ENCODE measurements around the gene EDRF1.

EDRF1 gene

DNA sequence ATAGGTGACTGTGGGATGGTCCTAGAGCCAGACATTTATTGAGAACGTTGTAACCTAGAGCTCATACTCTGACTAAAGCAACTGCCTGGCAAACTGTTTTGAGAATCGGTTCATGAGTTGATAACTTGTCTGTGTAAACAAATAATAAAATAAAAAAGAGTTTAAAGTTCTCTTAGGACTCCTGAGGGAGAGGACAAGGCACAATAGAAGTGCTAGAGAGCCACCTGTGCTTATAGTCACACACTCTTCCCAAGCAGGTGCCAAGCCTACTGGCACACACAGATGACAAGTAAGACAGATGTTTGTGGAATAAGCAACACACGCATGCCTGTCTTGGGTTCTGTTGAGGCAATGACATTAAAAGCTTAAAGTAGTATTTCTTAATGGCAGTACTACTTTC is 7.9 kb downstream of the EDRF1 start:
- H3K27ac ChIP-seq (ENCODE audit: insufficient read depth, low read length, poor library complexity, severe bottlenecking) = no peak overlapping the region
- no peak overlapping the region for H3K4me3 ChIP-seq (ENCODE audit: insufficient read depth, low read depth, low read length, poor library complexity, severe bottlenecking)
- peaks cover 75% of the 10 kb centered on the region for H3K36me3 ChIP-seq (ENCODE audit: control insufficient read depth, insufficient read depth, low read length)
- no peaks in the 10 kb centered on the region for H3K4me1 ChIP-seq (ENCODE audit: control insufficient read depth, insufficient read depth, low read length, poor library complexity, severe bottlenecking)
- DNase-seq = no peak
- no peaks in the 10 kb centered on the region for H3K27me3 ChIP-seq (replicated peaks; ENCODE audit: control insufficient read depth, insufficient read depth, low read length, poor library complexity, severe bottlenecking)
- no peaks in the 10 kb centered on the region for H3K9me3 ChIP-seq (ENCODE audit: control insufficient read depth, low read length)

- DNase-seq = no peak
- Histone ChIP-seq H3K27me3 (replicated peaks; ENCODE audit: control insufficient read depth, insufficient read depth, low read length, poor library complexity, severe bottlenecking) (no peaks in the 10 kb centered on the region), H3K36me3 (ENCODE audit: control insufficient read depth, insufficient read depth, low read length) (peaks cover 90% of the 10 kb centered on the region)
Observed at GRCh38 chr10:125734148-125734547, 14.6 kb downstream of the EDRF1 start.

DNA sequence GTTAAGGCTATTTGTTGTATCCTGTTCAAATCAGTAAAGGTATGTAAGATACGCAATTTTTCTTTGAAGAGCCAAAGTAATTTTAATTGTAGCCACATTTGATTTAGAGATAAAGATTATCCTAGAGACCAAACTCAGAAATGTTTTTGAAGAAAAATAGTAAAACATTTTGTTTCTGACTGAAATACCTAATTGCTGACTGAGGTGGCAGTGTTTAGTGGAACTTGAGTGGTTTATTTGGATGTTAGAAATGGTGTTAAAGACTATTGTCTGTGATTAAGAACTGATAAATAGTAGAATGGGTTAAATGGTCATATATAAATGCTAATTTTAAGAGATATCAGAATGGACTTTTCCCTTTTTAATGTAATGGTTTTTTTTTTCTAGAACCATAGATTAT is 15.3 kb downstream of the EDRF1 start:
- H3K4me3 ChIP-seq (ENCODE audit: insufficient read depth, low read depth, low read length, poor library complexity, severe bottlenecking) = no peak overlapping the region
- H3K4me1 ChIP-seq (ENCODE audit: control insufficient read depth, insufficient read depth, low read length, poor library complexity, severe bottlenecking) = no peaks in the 10 kb centered on the region
- no peak for DNase-seq
- H3K36me3 ChIP-seq (ENCODE audit: control insufficient read depth, insufficient read depth, low read length) = peaks cover 90% of the 10 kb centered on the region
- H3K27me3 ChIP-seq (replicated peaks; ENCODE audit: control insufficient read depth, insufficient read depth, low read length, poor library complexity, severe bottlenecking) = no peaks in the 10 kb centered on the region
- no peak overlapping the region for H3K27ac ChIP-seq (ENCODE audit: insufficient read depth, low read length, poor library complexity, severe bottlenecking)
- no peaks in the 10 kb centered on the region for H3K9me3 ChIP-seq (ENCODE audit: control insufficient read depth, low read length)

More at GRCh38 chr10:125734148-125734547, 14.6 kb downstream of the EDRF1 start:
- Histone ChIP-seq H3K9me3 (ENCODE audit: control insufficient read depth, low read length) (no peaks in the 10 kb centered on the region), H3K27ac (ENCODE audit: insufficient read depth, low read length, poor library complexity, severe bottlenecking) (no peak overlapping the region), H3K4me3 (ENCODE audit: insufficient read depth, low read depth, low read length, poor library complexity, severe bottlenecking) (no peak overlapping the region), H3K4me1 (ENCODE audit: control insufficient read depth, insufficient read depth, low read length, poor library complexity, severe bottlenecking) (no peaks in the 10 kb centered on the region)

- peaks cover 87% of the 10 kb centered on the region for H3K36me3 ChIP-seq (ENCODE audit: control insufficient read depth, insufficient read depth, low read length)
- no peaks in the 10 kb centered on the region for H3K4me1 ChIP-seq (ENCODE audit: control insufficient read depth, insufficient read depth, low read length, poor library complexity, severe bottlenecking)
- H3K9me3 ChIP-seq (ENCODE audit: control insufficient read depth, low read length) = no peaks in the 10 kb centered on the region
- no peak overlapping the region for H3K27ac ChIP-seq (ENCODE audit: insufficient read depth, low read length, poor library complexity, severe bottlenecking)
- DNase-seq = no peak
- no peak overlapping the region for H3K4me3 ChIP-seq (ENCODE audit: insufficient read depth, low read depth, low read length, poor library complexity, severe bottlenecking)
- H3K27me3 ChIP-seq (replicated peaks; ENCODE audit: control insufficient read depth, insufficient read depth, low read length, poor library complexity, severe bottlenecking) = no peaks in the 10 kb centered on the region
Observed at GRCh38 chr10:125738206-125738605, 18.7 kb downstream of the EDRF1 start.

- Histone ChIP-seq H3K36me3 (ENCODE audit: control insufficient read depth, insufficient read depth, low read length) (peaks cover 90% of the 10 kb centered on the region), H3K27me3 (replicated peaks; ENCODE audit: control insufficient read depth, insufficient read depth, low read length, poor library complexity, severe bottlenecking) (no peaks in the 10 kb centered on the region), H3K27ac (ENCODE audit: insufficient read depth, low read length, poor library complexity, severe bottlenecking) (no peak overlapping the region), H3K4me3 (ENCODE audit: insufficient read depth, low read depth, low read length, poor library complexity, severe bottlenecking) (no peak overlapping the region), H3K9me3 (ENCODE audit: control insufficient read depth, low read length) (no peaks in the 10 kb centered on the region), H3K4me1 (ENCODE audit: control insufficient read depth, insufficient read depth, low read length, poor library complexity, severe bottlenecking) (no peaks in the 10 kb centered on the region)
- no peak for DNase-seq
Observed at GRCh38 chr10:125739994-125740679, 20.6 kb downstream of the EDRF1 start.

- DNase-seq = no peak
- Histone ChIP-seq H3K27me3 (replicated peaks; ENCODE audit: control insufficient read depth, insufficient read depth, low read length, poor library complexity, severe bottlenecking) (no peaks in the 10 kb centered on the region), H3K4me1 (ENCODE audit: control insufficient read depth, insufficient read depth, low read length, poor library complexity, severe bottlenecking) (no peaks in the 10 kb centered on the region), H3K4me3 (ENCODE audit: insufficient read depth, low read depth, low read length, poor library complexity, severe bottlenecking) (no peak overlapping the region), H3K9me3 (ENCODE audit: control insufficient read depth, low read length) (no peaks in the 10 kb centered on the region), H3K27ac (ENCODE audit: insufficient read depth, low read length, poor library complexity, severe bottlenecking) (no peak overlapping the region), H3K36me3 (ENCODE audit: control insufficient read depth, insufficient read depth, low read length) (peaks cover 74% of the 10 kb centered on the region)
Observed at GRCh38 chr10:125742465-125742864, 23.0 kb downstream of the EDRF1 start.

DNA sequence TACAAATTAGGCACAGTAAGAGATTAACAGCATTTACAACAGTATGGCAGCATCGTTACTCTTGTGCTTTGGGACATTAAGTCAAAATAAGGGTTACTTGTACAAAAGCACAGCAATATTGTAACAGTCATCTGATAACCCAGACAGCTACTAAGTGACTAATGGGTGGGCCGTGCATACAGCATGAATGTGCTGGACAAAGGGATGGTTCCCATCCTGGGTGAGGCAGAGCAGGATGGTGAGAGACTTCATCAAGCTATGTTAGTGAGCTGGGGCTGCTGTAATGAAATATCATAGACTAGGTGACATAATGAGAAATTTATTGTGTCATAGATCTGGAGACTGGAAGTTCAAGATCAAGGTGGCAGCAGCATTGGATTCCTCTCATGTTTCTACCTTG is 25.4 kb downstream of the EDRF1 start:
- Histone ChIP-seq H3K4me3 (ENCODE audit: insufficient read depth, low read depth, low read length, poor library complexity, severe bottlenecking) (no peak overlapping the region), H3K9me3 (ENCODE audit: control insufficient read depth, low read length) (no peaks in the 10 kb centered on the region), H3K4me1 (ENCODE audit: control insufficient read depth, insufficient read depth, low read length, poor library complexity, severe bottlenecking) (no peaks in the 10 kb centered on the region), H3K27me3 (replicated peaks; ENCODE audit: control insufficient read depth, insufficient read depth, low read length, poor library complexity, severe bottlenecking) (no peaks in the 10 kb centered on the region), H3K27ac (ENCODE audit: insufficient read depth, low read length, poor library complexity, severe bottlenecking) (no peak overlapping the region), H3K36me3 (ENCODE audit: control insufficient read depth, insufficient read depth, low read length) (peaks cover 73% of the 10 kb centered on the region)
- no peak for DNase-seq

DNA sequence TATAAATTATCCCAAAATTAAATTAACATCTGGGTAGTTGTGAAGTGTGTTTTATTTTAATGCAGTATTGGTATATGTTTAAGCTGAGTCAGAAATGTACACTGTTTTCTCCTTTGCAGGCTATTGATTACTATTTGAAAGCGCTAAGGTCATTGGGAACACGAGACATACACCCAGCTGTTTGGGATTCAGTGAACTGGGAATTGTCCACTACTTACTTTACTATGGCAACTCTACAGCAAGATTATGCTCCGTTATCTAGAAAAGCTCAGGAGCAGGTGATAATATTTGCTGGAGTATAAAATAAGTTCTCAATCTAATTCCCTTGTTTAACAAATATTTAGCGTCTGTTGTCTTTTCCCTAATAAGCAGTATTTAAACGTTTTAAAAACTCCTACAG is 27.9 kb downstream of the EDRF1 start:
- H3K27me3 ChIP-seq (replicated peaks; ENCODE audit: control insufficient read depth, insufficient read depth, low read length, poor library complexity, severe bottlenecking) = no peaks in the 10 kb centered on the region
- H3K9me3 ChIP-seq (ENCODE audit: control insufficient read depth, low read length) = no peaks in the 10 kb centered on the region
- no peak for DNase-seq
- H3K4me1 ChIP-seq (ENCODE audit: control insufficient read depth, insufficient read depth, low read length, poor library complexity, severe bottlenecking) = no peaks in the 10 kb centered on the region
- peaks cover 71% of the 10 kb centered on the region for H3K36me3 ChIP-seq (ENCODE audit: control insufficient read depth, insufficient read depth, low read length)
- H3K27ac ChIP-seq (ENCODE audit: insufficient read depth, low read length, poor library complexity, severe bottlenecking) = no peak overlapping the region
- no peak overlapping the region for H3K4me3 ChIP-seq (ENCODE audit: insufficient read depth, low read depth, low read length, poor library complexity, severe bottlenecking)

- H3K9me3 ChIP-seq (ENCODE audit: control insufficient read depth, low read length) = no peaks in the 10 kb centered on the region
- peaks cover 76% of the 10 kb centered on the region for H3K36me3 ChIP-seq (ENCODE audit: control insufficient read depth, insufficient read depth, low read length)
- no peaks in the 10 kb centered on the region for H3K27me3 ChIP-seq (replicated peaks; ENCODE audit: control insufficient read depth, insufficient read depth, low read length, poor library complexity, severe bottlenecking)
- no peak overlapping the region for H3K4me3 ChIP-seq (ENCODE audit: insufficient read depth, low read depth, low read length, poor library complexity, severe bottlenecking)
- DNase-seq = no peak
- no peak overlapping the region for H3K27ac ChIP-seq (ENCODE audit: insufficient read depth, low read length, poor library complexity, severe bottlenecking)
- no peaks in the 10 kb centered on the region for H3K4me1 ChIP-seq (ENCODE audit: control insufficient read depth, insufficient read depth, low read length, poor library complexity, severe bottlenecking)
Observed at GRCh38 chr10:125756196-125756595, 36.7 kb downstream of the EDRF1 start.

DNA sequence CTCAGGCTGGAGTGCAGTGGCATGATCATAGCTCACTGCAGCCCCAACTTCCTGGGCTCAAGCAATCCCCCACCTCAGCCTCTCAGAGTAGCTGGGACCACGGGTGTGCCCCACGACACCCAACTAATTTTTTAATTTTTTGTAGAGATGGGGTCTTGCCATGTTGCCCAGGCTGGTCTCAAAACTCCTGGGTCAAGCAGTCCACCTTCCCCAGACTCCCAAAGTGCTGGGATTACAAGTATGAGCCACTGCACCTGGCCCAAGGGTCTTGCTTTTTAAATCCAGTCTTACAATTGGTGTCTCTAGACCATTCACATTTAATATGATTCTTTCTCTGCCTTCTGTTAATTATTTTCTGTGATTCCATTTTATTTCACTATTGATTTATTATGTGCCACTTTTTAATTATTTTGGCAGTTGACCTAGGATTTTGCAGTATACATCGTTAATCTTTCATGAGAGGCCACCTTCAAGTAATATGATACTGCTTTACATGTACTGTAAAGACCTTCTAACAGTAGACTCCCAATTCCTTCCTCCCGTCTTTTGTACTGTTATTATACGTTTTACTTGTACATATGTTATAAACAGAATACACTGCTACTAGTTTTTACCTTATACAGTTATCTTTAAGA is 37.5 kb downstream of the EDRF1 start:
- H3K36me3 ChIP-seq (ENCODE audit: control insufficient read depth, insufficient read depth, low read length) = peaks cover 76% of the 10 kb centered on the region

More for the DNA sequence above, 37.5 kb downstream of the EDRF1 start:
- DNase-seq = no peak
- Histone ChIP-seq H3K27ac (ENCODE audit: insufficient read depth, low read length, poor library complexity, severe bottlenecking) (no peak overlapping the region), H3K4me3 (ENCODE audit: insufficient read depth, low read depth, low read length, poor library complexity, severe bottlenecking) (no peak overlapping the region), H3K4me1 (ENCODE audit: control insufficient read depth, insufficient read depth, low read length, poor library complexity, severe bottlenecking) (no peaks in the 10 kb centered on the region), H3K9me3 (ENCODE audit: control insufficient read depth, low read length) (no peaks in the 10 kb centered on the region), H3K27me3 (replicated peaks; ENCODE audit: control insufficient read depth, insufficient read depth, low read length, poor library complexity, severe bottlenecking) (no peaks in the 10 kb centered on the region)
